GM12878 (cell line): ENCODE data around the gene SUPT3H. TPM values are rescaled to one million over a fixed set of nuclear protein-coding genes. Genes with fewer than 3 reads are reported as not detected.

ENCODE experiments used
- ATAC-seq: fragments of 200-7000 bp; cut with Tn5 transposase; 3 replicates; pipeline ENCODE4 v1.9.1; 2020; ENCODE audit warnings: mild to moderate bottlenecking, moderate library complexity
- BruUV-seq: library from RNA; stranded (reverse); fragments of 400-500 nt; replicated peaks from 2 replicates; lab custom pipeline; 2021; lab: Mats Ljungman, UMichigan
- CTCF ChIA-PET: fragments of 300-600 bp; sonication (Branson Sonifier 250); formaldehyde crosslinking; extraction: SDS; loops from one replicate; lab custom pipeline; 2021; ENCODE audit warnings: inconsistent platforms; lab: Yijun Ruan, JAX
- POLR2A ChIA-PET: fragments of 350-600 bp; formaldehyde crosslinking; extraction: SDS; loops from one replicate; lab custom pipeline; 2021; ENCODE audit warnings: inconsistent platforms; lab: Charles Lee
- RAD21 ChIA-PET: fragments of 300-600 bp; sonication (Branson Sonifier 250); formaldehyde crosslinking; loops from one replicate; lab custom pipeline; 2023; ENCODE audit warnings: antibody characterized with exemption; ENCODE audit not compliant: unreplicated experiment; lab: Charles Lee
- SMC1A ChIA-PET: fragments of 300-600 bp; sonication (Branson Sonifier 250); formaldehyde crosslinking; loops from one replicate; lab custom pipeline; 2023; ENCODE audit not compliant: unreplicated experiment, uncharacterized antibody; lab: Charles Lee
- DNase-seq: peaks from one replicate; pipeline ENCODE4 v3.0.0-alpha.2; 2011; ENCODE audit warnings: low read depth, low spot score
- FAIRE-seq: peaks from 3 replicates; lab custom pipeline; 2011; peaks lifted over from hg19 to GRCh38; lab: Jason Lieb, UNC
- H2AFZ ChIP-seq: 2 replicates; pipeline ENCODE4 v1.6.0; 2011; ENCODE audit warnings: low read depth, low read length, control low read depth; ENCODE audit not compliant: control insufficient read depth
- H3K27ac ChIP-seq: 2 replicates; pipeline ENCODE4 v1.5.1; 2011; ENCODE audit warnings: control low read depth; ENCODE audit not compliant: control insufficient read depth, insufficient read depth
- H3K27me3 ChIP-seq, 2 experiments: replicated peaks in 1 of 2; 2 replicates each; pipeline versions ENCODE4 v1.6.0 to v1.6.1; 2011; ENCODE audit warnings: low read length in 1 of 2; ENCODE audit not compliant: control insufficient read depth in 2 of 2, insufficient read depth in 2 of 2
- H3K36me3 ChIP-seq, 2 experiments: 2 replicates each; pipeline ENCODE4 v1.5.1; 2011; ENCODE audit warnings: low read length in 1 of 2; ENCODE audit not compliant: control insufficient read depth in 2 of 2, insufficient read depth in 2 of 2
- H3K4me1 ChIP-seq: 2 replicates; pipeline ENCODE4 v1.6.1; 2011; ENCODE audit warnings: mild to moderate bottlenecking, low read length, moderate library complexity, mixed read lengths; ENCODE audit not compliant: control insufficient read depth, insufficient read depth
- H3K4me2 ChIP-seq: 2 replicates; pipeline ENCODE4 v1.6.0; 2011; ENCODE audit warnings: control low read depth; ENCODE audit not compliant: control insufficient read depth, insufficient read depth
- H3K4me3 ChIP-seq: fragments of 200-600 bp; sonication (generic); 2 replicates; pipeline ENCODE4 v1.5.1; 2016
- H3K79me2 ChIP-seq: 2 replicates; pipeline ENCODE4 v1.6.0; 2011; ENCODE audit warnings: low read length; ENCODE audit not compliant: control insufficient read depth, insufficient read depth
- H3K9ac ChIP-seq: 2 replicates; pipeline ENCODE4 v1.8.0; 2011; ENCODE audit warnings: low read length, control low read depth, mixed read lengths; ENCODE audit not compliant: control insufficient read depth, insufficient read depth
- H3K9me3 ChIP-seq: replicated peaks from 3 replicates; pipeline ENCODE4 v1.5.1; 2011; ENCODE audit warnings: mild to moderate bottlenecking, low read length; ENCODE audit not compliant: control insufficient read depth, insufficient read depth
- H4K20me1 ChIP-seq: 2 replicates; pipeline ENCODE4 v1.6.0; 2011; ENCODE audit not compliant: control insufficient read depth, insufficient read depth
- BMI1 ChIP-seq: fragments of 450-650 bp; IDR thresholded peaks from 2 replicates; pipeline ENCODE4 v1.6.1; 2016; ENCODE audit warnings: mild to moderate bottlenecking, moderate library complexity, borderline replicate concordance
- CEBPB ChIP-seq, 2 experiments: fragments of 150-350 bp in 1 of 2; IDR thresholded peaks; 2 replicates each; pipeline ENCODE4 v1.6.1; 2012 to 2014; ENCODE audit warnings: low read depth in 2 of 2, low read length in 2 of 2, borderline replicate concordance in 1 of 2, inconsistent platforms in 1 of 2
- FOS ChIP-seq: IDR thresholded peaks from 3 replicates; pipeline ENCODE4 v1.6.1; 2011; ENCODE audit warnings: borderline replicate concordance; ENCODE audit not compliant: insufficient read length; ENCODE audit errors: extremely low read depth
- MEF2A ChIP-seq: IDR thresholded peaks from 2 replicates; pipeline ENCODE4 v1.6.1; 2011; ENCODE audit warnings: low read depth, mild to moderate bottlenecking, low read length, moderate library complexity; ENCODE audit not compliant: insufficient read depth
- POLR2AphosphoS5 ChIP-seq: IDR thresholded peaks from 2 replicates; pipeline ENCODE4 v1.6.1; 2011; ENCODE audit warnings: mild to moderate bottlenecking, low read length, inconsistent platforms
- SMAD1 ChIP-seq: fragments of 450-650 bp; IDR thresholded peaks from 2 replicates; pipeline ENCODE4 v1.6.1; 2018; ENCODE audit warnings: mild to moderate bottlenecking, low read depth; ENCODE audit not compliant: partially characterized antibody
- STAT3 ChIP-seq: IDR thresholded peaks from 2 replicates; pipeline ENCODE4 v1.6.1; 2011; ENCODE audit warnings: low read depth, low read length, improper control_type of control experiment
- TCF7 ChIP-seq: IDR thresholded peaks from 2 replicates; pipeline ENCODE4 v1.6.1; 2014; ENCODE audit warnings: antibody characterized with exemption, borderline replicate concordance
- ZNF274 ChIP-seq: IDR thresholded peaks from one replicate; pipeline ENCODE4 v1.8.0; 2011; ENCODE audit not compliant: insufficient read length, insufficient read depth
- WGBS: methylation state at CpG from one replicate; pipeline ENCODE4 v1.1.6; 2016; ENCODE audit warnings: low lambda C conversion rate; ENCODE audit not compliant: insufficient replicate concordance, insufficient coverage; ENCODE audit errors: missing lambda C conversion rate; 5-methylcytosine and 5-hydroxymethylcytosine counted together
- in situ Hi-C: fragments of 300-500 bp; cut with MboI; formaldehyde crosslinking; loops from 9 replicates; pipeline ENCODE4 v1.14.3; 2018; ENCODE audit warnings: mixed read lengths
- intact Hi-C: fragments of 100-400 bp; cut with micrococcal nuclease; formaldehyde crosslinking; loops from one replicate; pipeline ENCODE4 v1.14.2; 2022; ENCODE audit not compliant: unreplicated experiment
- polyA plus RNA-seq, 11 experiments: library from polyadenylated mRNA; depleted of rRNA in 4 of 11; unstranded in 6 of 11; stranded (reverse) in 5 of 11; fragments of >200 nt; fragmentation: Nextera tagmentation in 4 of 11; fragmentation: Illumina TruSeq in 1 of 11; extraction: Ambion mirVana in 4 of 11; extraction: Trizol in 1 of 11; gene quantifications; 1 replicate in 1 of 11; 2 replicates in 10 of 11; pipeline versions ENCODE4 v1.2.1 to v1.2.3, GENCODE V29; 2011 to 2016; ENCODE audit warnings: inconsistent platforms in 2 of 11, missing spikeins in 2 of 11, low read depth in 1 of 11
- total RNA-seq, 4 experiments: library from RNA; depleted of rRNA in 3 of 4; stranded (reverse); fragments of >200 nt in 3 of 4; fragmentation: Illumina TruSeq in 1 of 4; extraction: Trizol in 1 of 4; gene quantifications; 2 replicates each; pipeline versions ENCODE4 v1.2.1 to v1.2.3, GENCODE V29; 2013 to 2021
- TF ChIP-seq, protein P1 (sequence below), 3 experiments: IDR thresholded peaks in 2 of 3; conservative IDR thresholded peaks in 1 of 3; 2 replicates each; pipeline ENCODE4 v1.5.1; 2011; ENCODE audit warnings: low read depth in 3 of 3, low read length in 3 of 3, mild to moderate bottlenecking in 3 of 3, control low read depth in 2 of 3, moderate library complexity in 2 of 3, inconsistent platforms in 1 of 3, mixed read lengths in 1 of 3; ENCODE audit not compliant: control insufficient read depth in 2 of 3, insufficient read depth in 1 of 3; ENCODE audit errors: extremely low read depth in 1 of 3

The SUPT3H gene
- total and polyA plus RNA-seq, 10 of the 15 experiments (the other 5 are each of a cell fraction or from before 2014, with no cell fraction given), result 0.51 to 3.7 (median 2.0) TPM

DNA sequence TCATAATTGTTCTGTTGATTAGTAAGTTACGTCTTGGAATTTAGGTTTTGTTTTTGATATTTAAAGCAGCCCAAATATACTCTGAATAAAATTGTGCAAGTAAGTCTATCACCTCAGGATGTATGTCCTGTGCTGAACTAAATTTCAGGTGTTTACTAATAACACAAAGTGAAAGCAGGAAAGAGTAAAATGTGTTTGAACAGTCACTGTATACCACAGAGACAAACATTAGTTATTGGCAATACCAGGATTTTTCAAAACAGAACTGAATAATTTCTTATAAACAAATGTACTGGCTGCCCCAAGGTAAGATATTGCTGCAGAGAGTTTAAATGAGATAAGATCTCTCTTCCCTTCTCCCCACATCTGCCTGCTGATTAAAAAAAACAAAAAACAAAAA, 454.3 kb downstream of the SUPT3H start:
- Histone ChIP-seq H2AFZ (no peak overlapping the region), H3K4me1 (no peaks in the 10 kb centered on the region), H3K9me3 (no peaks in the 10 kb centered on the region), H3K27me3 (no peaks in the 10 kb centered on the region), H3K36me3 (no peaks in the 10 kb centered on the region), H3K9ac (no peak overlapping the region), H3K4me3 (no peak overlapping the region), H3K4me2 (no peak overlapping the region), H3K27ac (no peak overlapping the region), H3K79me2 (no peaks in the 10 kb centered on the region), H4K20me1 (no peaks in the 10 kb centered on the region)
- intact Hi-C loops (no loop called here), in situ Hi-C loops (no loop called here)
- DNase-seq (no peak), FAIRE-seq (no peak), ATAC-seq (peak; percentile 51)
- WGBS, result 95% methylated on average over 1 of the region's 1 CpG
- ChIA-PET SMC1A (no interaction called here), POLR2A (no interaction called here), CTCF (no interaction called here), RAD21 (no interaction called here)
- TF ChIP-seq ZNF274 (no peak), CEBPB (IDR thresholded peaks at IDR 0.05; ENCODE audit: borderline replicate concordance in 1 of 2, low read depth in 2 of 2, low read length in 2 of 2) (no peak), MEF2A (no peak), POLR2AphosphoS5 (no peak), FOS (no peak), BMI1 (no peak), STAT3 (no peak), SMAD1 (no peak), TCF7 (no peak)
- TF ChIP-seq, protein P1, sequence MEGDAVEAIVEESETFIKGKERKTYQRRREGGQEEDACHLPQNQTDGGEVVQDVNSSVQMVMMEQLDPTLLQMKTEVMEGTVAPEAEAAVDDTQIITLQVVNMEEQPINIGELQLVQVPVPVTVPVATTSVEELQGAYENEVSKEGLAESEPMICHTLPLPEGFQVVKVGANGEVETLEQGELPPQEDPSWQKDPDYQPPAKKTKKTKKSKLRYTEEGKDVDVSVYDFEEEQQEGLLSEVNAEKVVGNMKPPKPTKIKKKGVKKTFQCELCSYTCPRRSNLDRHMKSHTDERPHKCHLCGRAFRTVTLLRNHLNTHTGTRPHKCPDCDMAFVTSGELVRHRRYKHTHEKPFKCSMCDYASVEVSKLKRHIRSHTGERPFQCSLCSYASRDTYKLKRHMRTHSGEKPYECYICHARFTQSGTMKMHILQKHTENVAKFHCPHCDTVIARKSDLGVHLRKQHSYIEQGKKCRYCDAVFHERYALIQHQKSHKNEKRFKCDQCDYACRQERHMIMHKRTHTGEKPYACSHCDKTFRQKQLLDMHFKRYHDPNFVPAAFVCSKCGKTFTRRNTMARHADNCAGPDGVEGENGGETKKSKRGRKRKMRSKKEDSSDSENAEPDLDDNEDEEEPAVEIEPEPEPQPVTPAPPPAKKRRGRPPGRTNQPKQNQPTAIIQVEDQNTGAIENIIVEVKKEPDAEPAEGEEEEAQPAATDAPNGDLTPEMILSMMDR (IDR thresholded peaks at IDR 0.05 in 2 of 3, conservative IDR thresholded peaks at IDR 0.05 in 1 of 3; ENCODE audit: control insufficient read depth in 2 of 3, extremely low read depth in 1 of 3, insufficient read depth in 1 of 3, low read depth in 3 of 3, low read length in 3 of 3), result no peak
- no TSS peak for BruUV-seq
